Esophagus (tissue), 2 donors: ENCODE data around the gene CDC42SE2. TPM values are rescaled to one million over a fixed set of nuclear protein-coding genes. Genes with fewer than 3 reads are reported as not detected.

Experiments
- H3K27ac ChIP-seq, 2 donors: one replicate each; pipeline ENCODE4 v1.5.1; 2013; ENCODE audit warnings: low read depth in 2 of 2, mild to moderate bottlenecking in 2 of 2, inconsistent platforms in 1 of 2, low read length in 1 of 2, moderate library complexity in 1 of 2
- H3K27me3 ChIP-seq, 2 donors: one replicate each; pipeline ENCODE4 v1.6.1; 2013; ENCODE audit warnings: low read length in 2 of 2, control low read depth in 1 of 2, mild to moderate bottlenecking in 1 of 2; ENCODE audit not compliant: insufficient read depth in 2 of 2, control insufficient read depth in 1 of 2
- H3K36me3 ChIP-seq, 2 donors: one replicate each; pipeline ENCODE4 v1.6.1; 2013; ENCODE audit warnings: low read length in 1 of 2; ENCODE audit not compliant: control insufficient read depth in 2 of 2, insufficient read depth in 2 of 2
- H3K4me1 ChIP-seq, 2 donors: one replicate each; pipeline ENCODE4 v1.6.1; 2013; ENCODE audit warnings: low read length in 1 of 2; ENCODE audit not compliant: control insufficient read depth in 2 of 2, insufficient read depth in 2 of 2
- H3K4me3 ChIP-seq, 2 donors: one replicate each; pipeline ENCODE4 v1.5.1; 2013; ENCODE audit warnings: low read length in 2 of 2, mild to moderate bottlenecking in 2 of 2, low read depth in 1 of 2, moderate library complexity in 1 of 2
- H3K9me3 ChIP-seq, 2 donors: one replicate each; pipeline ENCODE4 v1.6.1; 2013; ENCODE audit warnings: mild to moderate bottlenecking in 2 of 2, low read depth in 1 of 2, low read length in 1 of 2, moderate library complexity in 1 of 2; ENCODE audit not compliant: control insufficient read depth in 2 of 2, insufficient read depth in 1 of 2
- WGBS, 2 donors: extraction: QIAGEN DNeasy Blood & Tissue Kit; methylation state at CpG; one replicate each; pipeline ENCODE4 v1.1.7; 2013; 5-methylcytosine and 5-hydroxymethylcytosine counted together
- polyA plus RNA-seq, 2 donors: library from polyadenylated mRNA; stranded (reverse); fragments of 200-250 nt; gene quantifications; one replicate each; pipeline ENCODE4 v1.2.3, GENCODE V29; 2013
- donor health status: healthy with polysubstance abuse.
- donor health status: Bipolar disorder and iron deficiency.

CDC42SE2 gene
- polyA plus RNA-seq, 2 donors, result 5.1 to 7.3 TPM

- Histone ChIP-seq H3K27me3 (no peaks in the 10 kb centered on the region), H3K36me3 (peaks cover 2 to 5% of the 10 kb centered on the region in 2 donors), H3K27ac (no peak overlapping the region), H3K4me1 (no peaks in the 10 kb centered on the region), H3K9me3 (no peaks in the 10 kb centered on the region), H3K4me3 (no peak overlapping the region)
- 94 to 96% methylated on average over 3 of the region's 3 CpGs for WGBS, 2 donors
Measured at GRCh38 chr5:131400585-131400984, 136.7 kb downstream of the CDC42SE2 start.

- peaks cover 0 to 7% of the 10 kb centered on the region in 2 donors for H3K36me3 ChIP-seq
- H3K9me3 ChIP-seq, result no peaks in the 10 kb centered on the region
- H3K27me3 ChIP-seq, result no peaks in the 10 kb centered on the region
- H3K4me1 ChIP-seq, result no peaks in the 10 kb centered on the region
- no peak overlapping the region for H3K27ac ChIP-seq
- WGBS, 2 donors, result 81 to 84% methylated on average over 2 of the region's 2 CpGs
- H3K4me3 ChIP-seq, result no peak overlapping the region
Measured at GRCh38 chr5:131405674-131406073, 141.8 kb downstream of the CDC42SE2 start.

GRCh38 chr5:131406076-131406475, 142.2 kb downstream of the CDC42SE2 start:
- H3K36me3 ChIP-seq, result peaks cover 0 to 7% of the 10 kb centered on the region in 2 donors
- H3K4me1 ChIP-seq, result no peaks in the 10 kb centered on the region
- H3K4me3 ChIP-seq, result no peak overlapping the region
- no peaks in the 10 kb centered on the region for H3K9me3 ChIP-seq
- 78 to 84% methylated on average over 2 of the region's 2 CpGs for WGBS, 2 donors
- no peaks in the 10 kb centered on the region for H3K27me3 ChIP-seq
- no peak overlapping the region for H3K27ac ChIP-seq

GRCh38 chr5:131406975-131407638, 143.3 kb downstream of the CDC42SE2 start:
- H3K4me3 ChIP-seq, result no peak overlapping the region
- WGBS, 2 donors, result 81 to 98% methylated on average over 6 of the region's 6 CpGs
- H3K36me3 ChIP-seq, result peaks cover 0 to 7% of the 10 kb centered on the region in 2 donors
- H3K9me3 ChIP-seq, result no peaks in the 10 kb centered on the region
- no peaks in the 10 kb centered on the region for H3K4me1 ChIP-seq
- H3K27me3 ChIP-seq, result no peaks in the 10 kb centered on the region
- H3K27ac ChIP-seq, result no peak overlapping the region

- Histone ChIP-seq H3K4me3 (no peak overlapping the region), H3K27ac (no peak overlapping the region), H3K36me3 (no peaks in the 10 kb centered on the region), H3K4me1 (no peaks in the 10 kb centered on the region), H3K27me3 (no peaks in the 10 kb centered on the region), H3K9me3 (no peaks in the 10 kb centered on the region)
- 84 to 91% methylated on average over 4 of the region's 4 CpGs for WGBS, 2 donors
Measured at GRCh38 chr5:131413605-131414559, 150.0 kb downstream of the CDC42SE2 start.

- Histone ChIP-seq H3K4me3 (no peak overlapping the region), H3K36me3 (no peaks in the 10 kb centered on the region)
- WGBS, 2 donors, result 65 to 77% methylated on average over 3 of the region's 3 CpGs
Measured at GRCh38 chr5:131416729-131417128, 152.9 kb downstream of the CDC42SE2 start.

GRCh38 chr5:131417240-131417869, 153.5 kb downstream of the CDC42SE2 start:
- H3K4me3 ChIP-seq, result no peak overlapping the region
- 21 to 22% methylated on average over 7 of the region's 7 CpGs for WGBS, 2 donors

More at GRCh38 chr5:131416729-131417128, 152.9 kb downstream of the CDC42SE2 start:
- Histone ChIP-seq H3K27me3 (no peaks in the 10 kb centered on the region), H3K27ac (no peak overlapping the region), H3K4me1 (no peaks in the 10 kb centered on the region), H3K9me3 (no peaks in the 10 kb centered on the region)

GRCh38 chr5:131418846-131419245, 155.0 kb downstream of the CDC42SE2 start:
- Histone ChIP-seq H3K9me3 (no peaks in the 10 kb centered on the region), H3K4me1 (no peaks in the 10 kb centered on the region), H3K27me3 (no peaks in the 10 kb centered on the region), H3K27ac (no peak overlapping the region), H3K36me3 (peaks cover 0 to 4% of the 10 kb centered on the region in 2 donors), H3K4me3 (no peak overlapping the region)
- 92 to 95% methylated on average over 7 of the region's 7 CpGs for WGBS, 2 donors

More at GRCh38 chr5:131417240-131417869, 153.5 kb downstream of the CDC42SE2 start:
- peaks cover 0 to 4% of the 10 kb centered on the region in 2 donors for H3K36me3 ChIP-seq
- no peaks in the 10 kb centered on the region for H3K27me3 ChIP-seq
- no peak overlapping the region for H3K27ac ChIP-seq
- no peaks in the 10 kb centered on the region for H3K9me3 ChIP-seq
- H3K4me1 ChIP-seq, result no peaks in the 10 kb centered on the region

GRCh38 chr5:131419877-131420276, 156.0 kb downstream of the CDC42SE2 start:
- Histone ChIP-seq H3K36me3 (peaks cover 0 to 4% of the 10 kb centered on the region in 2 donors), H3K4me3 (no peak overlapping the region), H3K4me1 (no peaks in the 10 kb centered on the region), H3K27me3 (no peaks in the 10 kb centered on the region), H3K27ac (no peak overlapping the region), H3K9me3 (no peaks in the 10 kb centered on the region)
- WGBS, 2 donors, result 73 to 77% methylated on average over 4 of the region's 4 CpGs
